ENCODE measurements around the gene NOL4L.

Gene NOL4L

GRCh38 chr20:32564921-32565734 is 20.0 kb downstream of the NOL4L start:
- ATAC-seq, result no peak
- TF ChIP-seq POU6F1 (CRISPR knock-in tag; IDR thresholded peaks at IDR 0.05; ENCODE audit: borderline replicate concordance, low read depth) (no peak), ZFP30 (CRISPR knock-in tag; IDR thresholded peaks at IDR 0.05) (no peak), PATZ1 (CRISPR knock-in tag; IDR thresholded peaks at IDR 0.05; ENCODE audit: borderline replicate concordance) (no peak)

- no peak for ATAC-seq
- TF ChIP-seq CSDC2 (CRISPR knock-in tag; IDR thresholded peaks at IDR 0.05) (no peak), ZFP3 (CRISPR knock-in tag; IDR thresholded peaks at IDR 0.05) (no peak), RARB (CRISPR knock-in tag; IDR thresholded peaks at IDR 0.05) (no peak), SNAI2 (CRISPR knock-in tag; IDR thresholded peaks at IDR 0.05) (no peak), ARNTL (CRISPR knock-in tag; IDR thresholded peaks at IDR 0.05; ENCODE audit: borderline replicate concordance, low read depth) (no peak), CREB5 (CRISPR knock-in tag; IDR thresholded peaks at IDR 0.05; ENCODE audit: low read depth) (no peak), TSHZ2 (CRISPR knock-in tag; IDR thresholded peaks at IDR 0.05) (no peak), ISL1 (CRISPR knock-in tag; IDR thresholded peaks at IDR 0.05) (no peak), ESRRG (CRISPR knock-in tag; IDR thresholded peaks at IDR 0.05) (no peak), ZNF565 (CRISPR knock-in tag; conservative IDR thresholded peaks at IDR 0.05; ENCODE audit: low read depth) (no peak), PATZ1 (CRISPR knock-in tag; IDR thresholded peaks at IDR 0.05; ENCODE audit: borderline replicate concordance) (no peak), TOX (CRISPR knock-in tag; IDR thresholded peaks at IDR 0.05; ENCODE audit: borderline replicate concordance) (no peak), ZNF8 (CRISPR knock-in tag; IDR thresholded peaks at IDR 0.05) (no peak), ZC3H10 (CRISPR knock-in tag; IDR thresholded peaks at IDR 0.05) (no peak), OSR1 (CRISPR knock-in tag; IDR thresholded peaks at IDR 0.05) (no peak), PPARA (CRISPR knock-in tag; IDR thresholded peaks at IDR 0.05; ENCODE audit: borderline replicate concordance) (no peak), CSRNP3 (CRISPR knock-in tag; IDR thresholded peaks at IDR 0.05) (no peak), GLIS3 (CRISPR knock-in tag; IDR thresholded peaks at IDR 0.05) (no peak), TCF4 (CRISPR knock-in tag; IDR thresholded peaks at IDR 0.05; ENCODE audit: borderline replicate concordance) (no peak), ZNF70 (CRISPR knock-in tag; IDR thresholded peaks at IDR 0.05) (no peak)
Observed at GRCh38 chr20:32564440-32564839, 20.7 kb downstream of the NOL4L start.

Data from SK-N-SH treated with all-trans-retinoic acid at 6 μM for 48 hours (cell line).